Measurements from ENCODE around the gene ALG14.

ALG14 gene

GRCh38 chr1:94982398-94982797 is 90.4 kb downstream of the ALG14 start:
- H3K4me3 ChIP-seq (ENCODE audit: low read depth, low read length), result no peak overlapping the region
- DNase-seq (ENCODE audit: low read depth), result no peak
- TF ChIP-seq CTCF (IDR thresholded peaks at IDR 0.05; ENCODE audit: low read depth, low read length) (no peak), MYC (IDR thresholded peaks at IDR 0.05; ENCODE audit: low read depth, low read length) (no peak), MAX (IDR thresholded peaks at IDR 0.05; ENCODE audit: low read depth, low read length) (no peak), POLR2A (IDR thresholded peaks at IDR 0.05; ENCODE audit: extremely low read depth, insufficient read length) (no peak)

GRCh38 chr1:94981575-94981973 is 91.2 kb downstream of the ALG14 start:
- TF ChIP-seq MAX (IDR thresholded peaks at IDR 0.05; ENCODE audit: low read depth, low read length) (no peak), POLR2A (IDR thresholded peaks at IDR 0.05; ENCODE audit: extremely low read depth, insufficient read length) (no peak), MYC (IDR thresholded peaks at IDR 0.05; ENCODE audit: low read depth, low read length) (no peak), CTCF (IDR thresholded peaks at IDR 0.05; ENCODE audit: low read depth, low read length) (no peak)
- H3K4me3 ChIP-seq (ENCODE audit: low read depth, low read length), result no peak overlapping the region
- DNase-seq (ENCODE audit: low read depth), result no peak

GRCh38 chr1:94980582-94981574 is 91.9 kb downstream of the ALG14 start:
- TF ChIP-seq POLR2A (IDR thresholded peaks at IDR 0.05; ENCODE audit: extremely low read depth, insufficient read length) (no peak), MAX (IDR thresholded peaks at IDR 0.05; ENCODE audit: low read depth, low read length) (no peak), MYC (IDR thresholded peaks at IDR 0.05; ENCODE audit: low read depth, low read length) (no peak), CTCF (IDR thresholded peaks at IDR 0.05; ENCODE audit: low read depth, low read length) (no peak)
- no peak overlapping the region for H3K4me3 ChIP-seq (ENCODE audit: low read depth, low read length)
- no peak for DNase-seq (ENCODE audit: low read depth)

- no peak for DNase-seq (ENCODE audit: low read depth)
- no peak overlapping the region for H3K4me3 ChIP-seq (ENCODE audit: low read depth, low read length)
- TF ChIP-seq MAX (IDR thresholded peaks at IDR 0.05; ENCODE audit: low read depth, low read length) (no peak), MYC (IDR thresholded peaks at IDR 0.05; ENCODE audit: low read depth, low read length) (no peak), POLR2A (IDR thresholded peaks at IDR 0.05; ENCODE audit: extremely low read depth, insufficient read length) (no peak), CTCF (IDR thresholded peaks at IDR 0.05; ENCODE audit: low read depth, low read length) (no peak)
Observed at GRCh38 chr1:94979656-94980581, 92.8 kb downstream of the ALG14 start.

GRCh38 chr1:94979131-94979530 is 93.6 kb downstream of the ALG14 start:
- H3K4me3 ChIP-seq (ENCODE audit: low read depth, low read length), result no peak overlapping the region
- no peak for DNase-seq (ENCODE audit: low read depth)
- no peak for TF ChIP-seq MAX (IDR thresholded peaks at IDR 0.05; ENCODE audit: low read depth, low read length)
- TF ChIP-seq CTCF (IDR thresholded peaks at IDR 0.05; ENCODE audit: low read depth, low read length), result no peak
- TF ChIP-seq MYC (IDR thresholded peaks at IDR 0.05; ENCODE audit: low read depth, low read length), result no peak
- TF ChIP-seq POLR2A (IDR thresholded peaks at IDR 0.05; ENCODE audit: extremely low read depth, insufficient read length), result no peak

All from NB4 (cell line).